Loucy (cell line): ENCODE data around the gene SASH1.

Experiments used
- H2AFZ ChIP-seq: fragments of 200-600 bp; sonication (generic); 2 replicates; pipeline ENCODE4 v1.6.0; 2016; ENCODE audit warnings: antibody characterized with exemption, mild to moderate bottlenecking, low read length, moderate library complexity
- H3F3A ChIP-seq: fragments of 200-600 bp; 2 replicates; pipeline ENCODE4 v1.6.0; 2016; ENCODE audit warnings: antibody characterized with exemption, low read depth, mild to moderate bottlenecking
- H3K27me3 ChIP-seq: fragments of 200-600 bp; sonication (generic); 2 replicates; pipeline ENCODE4 v1.6.1; 2014; ENCODE audit warnings: low read length, mild to moderate bottlenecking; ENCODE audit not compliant: insufficient read depth, poor library complexity, severe bottlenecking
- H3K36me3 ChIP-seq: fragments of 200-600 bp; sonication (generic); 2 replicates; pipeline ENCODE4 v1.6.1; 2016; ENCODE audit warnings: low read length; ENCODE audit not compliant: insufficient read depth
- H3K4me1 ChIP-seq: fragments of 200-600 bp; sonication (generic); 2 replicates; pipeline ENCODE4 v1.5.1; 2014; ENCODE audit warnings: low read length, mild to moderate bottlenecking; ENCODE audit not compliant: insufficient read depth, poor library complexity, severe bottlenecking
- H3K4me2 ChIP-seq: fragments of 200-600 bp; sonication (generic); 2 replicates; pipeline ENCODE4 v1.6.0; 2014; ENCODE audit warnings: antibody characterized with exemption, low read length, low read depth, mild to moderate bottlenecking; ENCODE audit not compliant: poor library complexity, severe bottlenecking
- H3K4me3 ChIP-seq: fragments of 200-600 bp; sonication (generic); 2 replicates; pipeline ENCODE4 v1.5.1; 2014; ENCODE audit warnings: low read length, mild to moderate bottlenecking, mixed read lengths; ENCODE audit not compliant: poor library complexity, severe bottlenecking
- H3K79me2 ChIP-seq: fragments of 200-600 bp; sonication (generic); 2 replicates; pipeline ENCODE4 v1.6.1; 2014; ENCODE audit warnings: low read length; ENCODE audit not compliant: insufficient read depth
- H3K9ac ChIP-seq: fragments of 200-600 bp; sonication (generic); 2 replicates; pipeline ENCODE4 v1.6.0; 2014; ENCODE audit warnings: mild to moderate bottlenecking, low read depth, low read length, moderate library complexity; ENCODE audit not compliant: poor library complexity, severe bottlenecking
- H3K9me2 ChIP-seq: fragments of 200-600 bp; sonication (generic); replicated peaks from 2 replicates; pipeline ENCODE4 v1.6.1; 2016; ENCODE audit warnings: low read depth, low read length, mixed read lengths
- H3K9me3 ChIP-seq: fragments of 200-600 bp; sonication (generic); 2 replicates; pipeline ENCODE4 v1.6.1; 2014; ENCODE audit warnings: mild to moderate bottlenecking, antibody characterized with exemption, low read length, low read depth; ENCODE audit not compliant: insufficient read depth
- H4K20me1 ChIP-seq: fragments of 200-600 bp; sonication (generic); 2 replicates; pipeline ENCODE4 v1.6.0; 2014; ENCODE audit warnings: antibody characterized with exemption, low read length, mild to moderate bottlenecking; ENCODE audit not compliant: insufficient read depth, poor library complexity, severe bottlenecking
- EZH2phosphoT487 ChIP-seq: fragments of 200-600 bp; IDR thresholded peaks from 2 replicates; pipeline ENCODE4 v1.6.1; 2018; ENCODE audit warnings: antibody characterized with exemption, mild to moderate bottlenecking, moderate library complexity, borderline replicate concordance
- TF ChIP-seq, protein P1 (sequence below): fragments of 200-600 bp; sonication (generic); conservative IDR thresholded peaks from 2 replicates; pipeline ENCODE4 v1.5.1; 2014; ENCODE audit warnings: mild to moderate bottlenecking, antibody characterized with exemption, low read length

SASH1 gene

DNA sequence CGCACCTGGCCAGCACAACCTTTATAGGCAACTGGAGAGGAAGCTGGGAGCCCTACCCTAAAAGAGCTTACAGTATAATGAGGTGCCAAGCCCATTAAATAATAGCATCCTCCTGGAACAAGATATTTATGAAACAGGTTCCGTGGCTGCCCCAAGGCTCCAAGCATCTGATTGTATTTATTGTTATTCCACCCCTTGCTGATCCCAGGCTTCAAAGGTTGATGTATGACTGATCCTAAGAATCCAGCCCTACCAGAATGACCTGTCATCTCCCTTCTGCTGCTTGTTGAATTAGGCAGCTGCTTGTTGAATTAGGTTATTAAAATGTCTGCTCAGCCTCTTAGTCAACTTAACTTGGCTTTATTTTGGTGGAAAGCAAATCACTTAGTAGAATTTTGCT lies 35.2 kb upstream of the SASH1 start:
- Histone ChIP-seq H3K4me1 (no peaks in the 10 kb centered on the region), H3K36me3 (no peaks in the 10 kb centered on the region), H4K20me1 (no peaks in the 10 kb centered on the region), H3K9me3 (no peaks in the 10 kb centered on the region), H3K27me3 (no peaks in the 10 kb centered on the region), H3K4me3 (no peak overlapping the region), H3K9ac (no peak overlapping the region), H3K9me2 (no peaks in the 10 kb centered on the region), H3K4me2 (no peak overlapping the region), H3K79me2 (no peaks in the 10 kb centered on the region), H3F3A (no peaks in the 10 kb centered on the region), H2AFZ (no peak overlapping the region)
- TF ChIP-seq EZH2phosphoT487: no peak

DNA sequence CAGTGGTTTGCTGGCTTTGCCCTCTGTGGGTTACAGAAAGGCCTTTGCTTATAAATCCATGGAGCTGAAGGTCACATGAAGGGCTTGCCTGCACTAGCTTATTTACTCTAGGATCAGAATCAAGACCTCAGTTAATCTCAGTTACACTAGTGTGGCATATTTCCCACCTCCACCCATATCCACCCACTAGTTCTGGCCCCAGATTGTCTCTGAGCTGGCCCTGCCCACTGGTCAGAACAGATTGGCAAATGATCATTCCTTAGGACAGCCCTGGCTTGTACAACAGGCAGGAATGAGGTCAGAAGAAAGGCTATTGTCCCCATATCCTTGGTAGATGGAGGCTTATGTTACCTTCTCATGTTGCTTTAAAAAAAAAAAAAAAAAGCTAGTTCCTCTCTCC lies 33.3 kb upstream of the SASH1 start:
- TF ChIP-seq, protein P1, sequence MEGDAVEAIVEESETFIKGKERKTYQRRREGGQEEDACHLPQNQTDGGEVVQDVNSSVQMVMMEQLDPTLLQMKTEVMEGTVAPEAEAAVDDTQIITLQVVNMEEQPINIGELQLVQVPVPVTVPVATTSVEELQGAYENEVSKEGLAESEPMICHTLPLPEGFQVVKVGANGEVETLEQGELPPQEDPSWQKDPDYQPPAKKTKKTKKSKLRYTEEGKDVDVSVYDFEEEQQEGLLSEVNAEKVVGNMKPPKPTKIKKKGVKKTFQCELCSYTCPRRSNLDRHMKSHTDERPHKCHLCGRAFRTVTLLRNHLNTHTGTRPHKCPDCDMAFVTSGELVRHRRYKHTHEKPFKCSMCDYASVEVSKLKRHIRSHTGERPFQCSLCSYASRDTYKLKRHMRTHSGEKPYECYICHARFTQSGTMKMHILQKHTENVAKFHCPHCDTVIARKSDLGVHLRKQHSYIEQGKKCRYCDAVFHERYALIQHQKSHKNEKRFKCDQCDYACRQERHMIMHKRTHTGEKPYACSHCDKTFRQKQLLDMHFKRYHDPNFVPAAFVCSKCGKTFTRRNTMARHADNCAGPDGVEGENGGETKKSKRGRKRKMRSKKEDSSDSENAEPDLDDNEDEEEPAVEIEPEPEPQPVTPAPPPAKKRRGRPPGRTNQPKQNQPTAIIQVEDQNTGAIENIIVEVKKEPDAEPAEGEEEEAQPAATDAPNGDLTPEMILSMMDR: no peak
- TF ChIP-seq EZH2phosphoT487: no peak
- no peaks in the 10 kb centered on the region for H3K79me2 ChIP-seq
- no peak overlapping the region for H2AFZ ChIP-seq

DNA sequence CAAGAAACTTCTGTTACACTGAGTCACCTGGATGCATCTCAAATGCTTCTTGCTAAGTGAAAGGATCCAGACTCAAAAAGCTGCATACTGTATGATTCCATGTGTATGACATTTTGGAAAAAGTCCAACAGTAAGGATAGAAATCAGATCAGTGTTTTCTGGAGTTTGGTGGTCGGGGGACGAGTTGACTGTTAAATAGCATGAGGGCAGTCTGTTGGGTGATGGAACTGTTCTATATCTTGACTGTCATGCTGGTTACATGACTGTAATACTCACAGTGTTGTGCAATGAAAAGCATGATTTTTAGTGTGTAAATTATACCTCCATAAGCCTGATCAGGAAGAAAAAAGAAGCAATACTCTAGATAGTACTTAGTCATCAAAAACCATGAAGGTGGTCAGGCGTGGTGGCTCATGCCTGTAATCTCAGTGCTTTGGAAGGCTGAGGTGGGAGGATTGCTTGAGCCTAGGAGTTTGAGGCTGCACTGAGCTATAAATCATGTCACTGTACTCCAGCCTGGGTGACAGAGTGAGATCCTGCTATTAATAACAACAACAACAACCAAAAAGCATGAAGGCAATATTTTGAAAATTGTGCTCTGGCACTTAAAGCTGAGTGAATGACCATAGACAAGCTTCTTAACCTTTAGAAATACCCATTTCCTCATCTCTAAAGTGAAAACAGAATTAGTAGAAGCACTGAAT lies 30.5 kb upstream of the SASH1 start:
- Histone ChIP-seq H3F3A (no peaks in the 10 kb centered on the region), H3K36me3 (no peaks in the 10 kb centered on the region), H3K9ac (no peak overlapping the region), H3K4me1 (no peaks in the 10 kb centered on the region), H3K9me2 (no peaks in the 10 kb centered on the region), H3K79me2 (no peaks in the 10 kb centered on the region), H4K20me1 (no peaks in the 10 kb centered on the region), H3K4me2 (no peak overlapping the region), H3K4me3 (no peak overlapping the region), H3K9me3 (no peaks in the 10 kb centered on the region), H3K27me3 (no peaks in the 10 kb centered on the region), H2AFZ (no peak overlapping the region)
- TF ChIP-seq, protein P1: no peak
- no peak for TF ChIP-seq EZH2phosphoT487

More for the DNA sequence above, 33.3 kb upstream of the SASH1 start:
- Histone ChIP-seq H3K9ac (no peak overlapping the region), H3K9me3 (no peaks in the 10 kb centered on the region), H3K4me3 (no peak overlapping the region), H3K9me2 (no peaks in the 10 kb centered on the region), H3F3A (no peaks in the 10 kb centered on the region), H3K4me1 (no peaks in the 10 kb centered on the region), H3K36me3 (no peaks in the 10 kb centered on the region), H4K20me1 (no peaks in the 10 kb centered on the region), H3K27me3 (no peaks in the 10 kb centered on the region), H3K4me2 (no peak overlapping the region)

DNA sequence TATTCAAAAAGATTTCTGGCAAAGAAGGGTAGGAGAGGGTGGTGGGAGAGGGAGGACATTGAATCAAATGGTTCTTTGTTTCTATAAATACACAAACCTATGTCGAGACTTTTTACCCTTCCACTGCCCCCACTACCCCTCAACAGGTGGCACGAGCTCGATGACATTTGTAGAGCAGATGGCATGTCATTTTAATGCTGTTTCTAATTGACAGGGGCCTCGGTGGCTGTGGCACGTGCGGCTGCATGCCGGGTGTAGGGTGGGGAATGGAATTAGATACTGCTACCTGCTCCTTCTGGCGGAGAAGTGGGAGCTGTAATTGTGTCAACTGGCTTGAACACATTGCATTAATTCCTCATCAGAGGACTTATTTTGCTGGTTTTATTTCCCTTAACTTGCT lies 29.1 kb upstream of the SASH1 start:
- Histone ChIP-seq H3K4me2 (no peak overlapping the region), H3K79me2 (no peaks in the 10 kb centered on the region), H3K9ac (no peak overlapping the region), H2AFZ (no peak overlapping the region), H3K36me3 (no peaks in the 10 kb centered on the region), H3K9me2 (no peaks in the 10 kb centered on the region), H3K4me3 (no peak overlapping the region), H3K4me1 (no peaks in the 10 kb centered on the region), H3K9me3 (no peaks in the 10 kb centered on the region), H4K20me1 (no peaks in the 10 kb centered on the region), H3F3A (no peaks in the 10 kb centered on the region), H3K27me3 (no peaks in the 10 kb centered on the region)
- TF ChIP-seq, protein P1: no peak
- no peak for TF ChIP-seq EZH2phosphoT487
